GM10266 (cell line): Measurements from ENCODE around the gene SHANK2.

ENCODE experiments used
- DNase-seq: peaks from one replicate; pipeline ENCODE4 v3.0.0; 2012; ENCODE audit errors: extremely low spot score
- CTCF ChIP-seq: IDR thresholded peaks from 2 replicates; pipeline ENCODE4 v1.5.1; 2012; ENCODE audit warnings: mild to moderate bottlenecking, low read depth; ENCODE audit not compliant: control insufficient read depth, insufficient read depth; ENCODE audit errors: missing control alignments

Gene SHANK2

GRCh38 chr11:71211631-71212030, 40.7 kb downstream of the SHANK2 start:
- DNase-seq, result no peak
- no peak for TF ChIP-seq CTCF

GRCh38 chr11:71210861-71211260, 41.5 kb downstream of the SHANK2 start:
- DNase-seq, result no peak
- no peak for TF ChIP-seq CTCF

- DNase-seq, result no peak
- no peak for TF ChIP-seq CTCF
Measured at GRCh38 chr11:71209656-71210055, 42.7 kb downstream of the SHANK2 start.

- no peak for TF ChIP-seq CTCF
Measured at GRCh38 chr11:71209181-71209580, 43.2 kb downstream of the SHANK2 start.

GRCh38 chr11:71208011-71208774, 44.2 kb downstream of the SHANK2 start:
- no peak for DNase-seq
- no peak for TF ChIP-seq CTCF

More at GRCh38 chr11:71209181-71209580, 43.2 kb downstream of the SHANK2 start:
- no peak for DNase-seq

GRCh38 chr11:71207563-71207962, 44.8 kb downstream of the SHANK2 start:
- no peak for DNase-seq
- TF ChIP-seq CTCF, result no peak

- no peak for DNase-seq
Measured at GRCh38 chr11:71206186-71206585, 46.2 kb downstream of the SHANK2 start.

More at GRCh38 chr11:71206186-71206585, 46.2 kb downstream of the SHANK2 start:
- TF ChIP-seq CTCF, result no peak
